ENCODE measurements around the gene MPG. TPM values are rescaled to one million over a fixed set of nuclear protein-coding genes. Genes with fewer than 3 reads are reported as not detected.
"Not testable (repeated sequence)": the region's sequence is repeated elsewhere in the genome, so short reads cannot be mapped to it uniquely, and the experiment has no call there.

The MPG gene
- total RNA-seq, 2 donors from 2014 or later, result 29.9 to 40.2 TPM

- intact Hi-C loops (cut with DNase I), result no loop called here
- DNase-seq (no peak), ATAC-seq (no peak)
These were observed 32.6 kb upstream of the MPG start for GRCh38 chr16:45454-45853.

DNA sequence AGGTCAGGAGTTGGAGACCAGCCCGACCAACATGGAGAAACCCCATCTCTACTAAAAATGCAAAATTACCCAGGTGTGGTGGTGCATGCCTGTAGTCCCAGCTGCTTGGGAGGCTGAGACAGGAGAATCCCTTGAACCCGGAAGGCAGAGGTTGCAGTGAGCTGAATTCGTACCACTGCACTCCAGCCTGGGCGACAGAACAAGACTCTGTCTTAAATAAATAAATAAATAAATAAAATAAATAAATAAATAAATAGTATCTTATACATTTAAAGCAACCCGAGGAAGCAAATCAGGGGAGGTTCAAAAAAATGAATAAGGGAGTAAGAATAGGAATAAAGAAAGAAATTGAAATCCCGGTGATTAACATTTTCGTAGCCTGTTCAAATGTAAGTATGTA lies 31.5 kb upstream of the MPG start:
- intact Hi-C loops (cut with DNase I); ATAC-seq; DNase-seq: not testable (repeated sequence)

DNA sequence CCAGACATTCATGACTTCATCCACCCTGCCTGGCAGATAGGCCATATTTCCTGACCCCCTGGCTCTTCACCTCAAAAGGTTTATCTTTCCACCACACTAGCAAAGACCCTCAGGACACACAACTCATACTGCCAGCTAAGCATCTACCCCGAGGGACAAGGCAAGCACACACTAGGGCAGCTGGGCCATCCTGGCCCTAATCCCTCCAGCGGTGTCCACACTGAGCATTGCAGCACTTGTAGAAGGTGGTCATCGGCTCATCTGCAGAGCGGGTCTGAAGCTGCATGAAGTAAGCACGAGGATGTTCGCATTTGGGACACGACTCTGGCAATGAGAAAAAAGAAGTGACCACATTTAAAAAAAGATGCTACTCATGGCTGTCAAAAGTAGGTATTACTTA lies 30.8 kb upstream of the MPG start:
- ATAC-seq, result no peak
- intact Hi-C loops (cut with DNase I), result no loop called here

DNA sequence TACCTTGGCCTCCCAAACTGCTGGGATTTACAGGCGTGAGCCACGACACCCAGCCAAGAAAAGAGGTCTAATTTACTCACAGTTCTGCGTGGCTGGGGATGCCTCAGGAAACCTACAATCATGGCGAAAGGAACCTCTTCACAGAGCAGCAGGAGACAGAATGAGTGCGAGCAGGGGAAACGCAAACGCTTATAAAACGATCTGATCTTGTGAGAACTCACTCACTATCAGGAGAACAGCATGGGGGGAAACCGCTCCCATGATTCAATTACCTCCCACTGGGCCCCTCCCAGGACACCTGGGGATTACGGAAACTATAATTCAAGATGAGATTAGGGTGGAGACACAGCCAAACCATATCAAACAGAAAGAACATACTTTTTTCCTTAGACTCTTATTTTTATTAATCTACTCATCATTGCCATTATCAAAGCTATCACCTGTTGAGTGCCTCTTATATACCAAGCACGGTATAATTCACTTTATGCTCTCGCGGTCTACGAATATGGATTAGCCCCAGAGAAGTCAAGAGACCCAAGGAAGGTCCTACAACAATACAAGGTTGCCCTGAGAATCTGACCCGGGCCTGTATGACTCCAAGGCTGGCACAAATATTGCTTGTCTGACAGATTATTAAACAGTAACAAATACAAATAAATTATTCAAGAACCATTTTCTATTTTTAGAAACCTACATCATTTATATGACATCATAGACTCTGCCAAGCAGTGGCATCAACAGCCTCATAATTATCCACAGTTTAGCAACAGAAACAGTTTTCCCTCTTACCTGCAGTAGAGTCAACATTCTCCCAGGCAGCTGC lies 27.0 kb upstream of the MPG start:
- intact Hi-C loops (cut with DNase I), result no loop called here
- no peak for ATAC-seq

More for the DNA sequence above, 30.8 kb upstream of the MPG start:
- DNase-seq, result no peak

GRCh38 chr16:53346-54236 lies 24.4 kb upstream of the MPG start, which contains the start of the genes POLR3K and SNRNP25:
TSS of gene POLR3K (minus strand) at chr16:53608. CDS start at chr16:53586, 22 bp downstream.
TSS of gene SNRNP25 (plus strand) at chr16:53828. CDS start at chr16:54017, 189 bp downstream.
- DNase-seq, result peak; percentile 100
- peak; percentile 96 to 98 for ATAC-seq

More for the DNA sequence above, 27.0 kb upstream of the MPG start:
- no peak for DNase-seq

GRCh38 chr16:54237-54581 lies 23.8 kb upstream of the MPG start:
- no peak for DNase-seq
- intact Hi-C loops (cut with DNase I), result no loop called here
- ATAC-seq, result no peak

More at GRCh38 chr16:53346-54236, 24.4 kb upstream of the MPG start, which contains the start of the genes POLR3K and SNRNP25:
- intact Hi-C loops (cut with DNase I), result no loop called here

GRCh38 chr16:55571-56136 lies 22.4 kb upstream of the MPG start:
- intact Hi-C loops (cut with DNase I), result no loop called here
- DNase-seq (peak; percentile 20), ATAC-seq (no peak)

- ATAC-seq, result no peak
- DNase-seq, result no peak
- intact Hi-C loops (cut with DNase I), result no loop called here
These were observed 21.6 kb upstream of the MPG start for GRCh38 chr16:56231-56927.

DNA sequence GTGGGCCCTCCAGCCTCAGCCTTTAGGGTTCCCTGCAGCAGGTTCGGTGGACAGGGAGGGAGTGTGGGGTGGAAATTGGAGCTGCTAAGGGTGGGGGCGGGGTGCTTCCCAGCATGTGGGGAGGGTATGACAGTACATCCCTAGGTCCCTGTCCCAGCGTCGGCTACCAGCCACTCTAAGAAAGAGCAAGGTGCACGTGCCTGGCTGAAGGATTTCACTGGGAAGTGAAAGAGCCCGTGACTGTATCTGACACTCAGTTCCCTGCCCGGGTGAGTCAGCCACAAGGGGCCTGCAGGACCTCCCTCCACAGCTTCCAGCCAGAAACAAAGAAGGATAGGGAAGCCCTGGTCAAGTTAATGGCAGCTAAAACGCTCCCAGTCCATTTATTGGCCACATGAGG lies 20.3 kb upstream of the MPG start:
- DNase-seq (peak; percentile 23), ATAC-seq (no peak)
- intact Hi-C loops (cut with DNase I), result no loop called here

DNA sequence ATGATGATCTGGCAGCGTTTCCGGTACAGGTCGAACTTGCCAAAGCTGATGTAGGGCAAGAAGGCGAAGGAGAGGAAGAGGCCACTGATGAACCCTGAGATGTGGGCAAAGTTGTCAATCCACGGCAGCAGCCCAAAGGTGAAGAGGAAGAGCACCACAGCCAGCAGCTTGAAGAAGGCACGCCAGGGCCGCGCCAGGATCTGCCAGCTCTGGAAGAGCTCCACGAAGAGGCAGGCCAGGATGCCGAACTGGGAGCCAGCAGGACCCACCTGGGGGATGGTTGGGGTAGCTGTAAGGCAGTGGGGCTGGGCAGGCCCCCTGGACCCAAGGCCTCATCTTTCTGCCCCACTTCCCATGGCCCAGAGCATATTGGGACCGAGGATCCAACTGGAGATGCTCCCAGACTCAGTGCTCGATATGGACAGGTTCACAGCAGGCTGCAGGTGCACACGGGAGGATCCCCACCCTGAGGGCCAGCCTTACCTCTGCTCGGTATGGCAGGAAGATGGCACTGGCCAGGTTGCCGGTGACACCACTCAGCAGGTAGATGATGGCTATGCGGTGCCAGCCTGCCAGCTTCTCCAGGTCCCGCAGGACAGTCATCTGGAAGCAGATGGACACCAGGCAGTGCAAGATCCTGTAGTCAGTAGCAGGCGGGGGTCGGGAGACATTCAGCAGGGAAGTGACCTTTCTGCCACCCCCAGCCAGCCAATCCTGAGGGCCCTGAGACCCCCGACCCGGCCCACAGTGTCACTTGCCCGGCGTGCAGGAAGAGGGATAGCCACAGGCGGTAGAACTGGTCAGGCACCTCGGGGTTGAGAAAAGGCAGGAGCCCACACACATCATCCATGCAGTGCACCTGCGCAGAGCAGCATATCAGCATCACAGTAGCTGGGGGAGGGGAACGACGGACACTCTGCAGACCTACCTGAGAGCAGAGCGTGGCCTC lies 19.3 kb upstream of the MPG start:
- intact Hi-C loops (cut with DNase I), result no loop called here
- peak; percentile 21 for DNase-seq
- ATAC-seq, result no peak

DNA sequence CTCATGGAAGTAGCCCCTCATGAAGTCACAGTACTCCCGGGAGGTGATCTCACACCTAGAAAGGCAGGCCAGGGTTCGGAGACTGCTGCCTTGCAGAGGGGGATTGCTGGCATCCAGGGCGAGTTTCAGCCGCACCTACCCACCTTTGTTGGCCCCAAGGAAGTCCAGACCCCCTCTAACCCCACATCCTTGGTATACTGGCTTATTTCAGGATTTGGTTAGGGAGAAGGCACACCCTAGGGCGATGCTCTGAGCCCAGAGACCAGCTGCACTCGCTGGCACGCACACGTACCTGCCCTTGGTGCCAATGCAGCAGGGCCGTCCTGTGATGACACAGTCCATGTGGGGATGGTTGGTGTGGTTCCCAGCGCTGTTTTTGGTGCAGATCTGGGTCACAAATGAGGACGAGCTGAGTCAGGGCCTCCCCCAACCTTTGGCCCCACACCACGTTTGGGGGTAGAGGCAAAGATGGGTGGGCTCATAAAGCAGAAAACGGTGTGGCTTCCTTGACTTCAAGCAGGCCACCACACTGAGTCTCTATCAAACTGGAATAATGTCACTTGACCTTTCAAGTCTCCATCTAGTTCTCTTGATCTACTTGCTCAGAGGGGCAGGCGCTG lies 18.5 kb upstream of the MPG start:
- intact Hi-C loops (cut with DNase I), result no loop called here
- DNase-seq (peak; percentile 12), ATAC-seq (no peak)

DNA sequence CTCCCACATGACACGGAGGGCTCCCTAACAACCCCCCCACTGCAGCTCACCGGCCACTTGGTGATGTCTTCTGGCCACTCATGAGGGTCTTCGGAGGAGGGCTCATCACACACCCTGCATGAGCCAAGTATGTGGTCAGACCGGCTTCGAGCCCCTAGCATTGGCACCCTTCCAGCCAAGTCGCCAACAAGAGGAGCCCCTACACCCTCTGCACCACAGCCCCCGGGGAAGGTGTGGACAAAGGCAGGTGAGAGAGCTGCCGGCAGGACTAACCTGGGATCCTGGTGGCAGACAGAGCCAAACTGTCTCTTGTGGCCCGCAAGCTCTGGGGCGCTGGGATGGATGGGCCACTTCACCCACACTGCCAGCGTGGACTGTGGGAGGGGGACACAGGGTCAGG lies 17.9 kb upstream of the MPG start:
- intact Hi-C loops (cut with DNase I), result no loop called here
- DNase-seq (peak; percentile 21), ATAC-seq (no peak)

DNA sequence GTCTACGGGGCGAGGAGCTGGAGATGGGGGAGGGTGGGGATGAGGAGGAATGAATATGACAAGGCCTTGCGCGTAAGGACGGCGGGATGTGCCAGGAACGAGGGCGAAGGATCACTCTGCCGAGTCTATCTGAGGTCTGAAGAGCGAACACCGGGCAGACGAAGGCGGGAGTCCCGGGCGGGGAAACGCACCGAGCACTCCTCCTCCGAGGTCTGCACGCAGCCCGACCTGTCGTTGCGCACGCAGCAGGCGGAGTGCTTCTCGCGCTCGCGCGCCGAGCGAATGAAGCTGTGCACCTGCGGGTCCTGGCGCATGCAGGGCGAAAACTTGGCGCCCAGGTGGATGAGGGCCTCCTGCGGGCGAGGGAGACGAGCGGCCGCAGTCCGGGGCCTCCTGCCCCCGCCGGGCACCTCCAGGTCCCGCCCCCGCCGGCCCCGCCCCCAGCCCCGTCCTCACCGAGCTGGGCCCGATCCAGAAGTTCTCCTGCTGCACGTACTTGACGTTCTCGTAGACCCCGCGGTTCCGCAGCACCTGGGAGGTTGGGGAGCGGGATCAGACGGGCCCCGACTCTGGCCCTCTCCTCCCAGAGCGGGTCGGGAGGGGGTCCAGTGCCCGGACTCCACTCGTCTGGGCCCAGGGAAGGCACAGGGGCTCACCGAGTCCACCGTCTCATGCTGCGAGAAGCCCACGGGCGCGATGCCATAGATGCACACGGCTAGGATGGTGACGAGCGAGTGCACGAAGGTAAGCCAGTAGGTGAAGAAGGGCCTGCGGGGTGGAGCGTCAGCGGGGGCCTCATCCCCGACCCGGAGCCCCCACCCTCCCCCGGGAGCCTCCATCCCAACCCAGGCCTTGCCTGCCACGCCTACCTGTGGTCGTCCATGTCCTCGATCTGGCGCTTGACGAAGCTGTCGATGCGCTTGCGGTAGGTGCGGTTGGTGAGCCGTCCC lies 16.8 kb upstream of the MPG start:
- ATAC-seq (no peak), DNase-seq (peak; percentile 31)
- intact Hi-C loops (cut with DNase I), result no loop called here

GRCh38 chr16:61879-62281 lies 16.1 kb upstream of the MPG start:
- intact Hi-C loops (cut with DNase I), result no loop called here

DNA sequence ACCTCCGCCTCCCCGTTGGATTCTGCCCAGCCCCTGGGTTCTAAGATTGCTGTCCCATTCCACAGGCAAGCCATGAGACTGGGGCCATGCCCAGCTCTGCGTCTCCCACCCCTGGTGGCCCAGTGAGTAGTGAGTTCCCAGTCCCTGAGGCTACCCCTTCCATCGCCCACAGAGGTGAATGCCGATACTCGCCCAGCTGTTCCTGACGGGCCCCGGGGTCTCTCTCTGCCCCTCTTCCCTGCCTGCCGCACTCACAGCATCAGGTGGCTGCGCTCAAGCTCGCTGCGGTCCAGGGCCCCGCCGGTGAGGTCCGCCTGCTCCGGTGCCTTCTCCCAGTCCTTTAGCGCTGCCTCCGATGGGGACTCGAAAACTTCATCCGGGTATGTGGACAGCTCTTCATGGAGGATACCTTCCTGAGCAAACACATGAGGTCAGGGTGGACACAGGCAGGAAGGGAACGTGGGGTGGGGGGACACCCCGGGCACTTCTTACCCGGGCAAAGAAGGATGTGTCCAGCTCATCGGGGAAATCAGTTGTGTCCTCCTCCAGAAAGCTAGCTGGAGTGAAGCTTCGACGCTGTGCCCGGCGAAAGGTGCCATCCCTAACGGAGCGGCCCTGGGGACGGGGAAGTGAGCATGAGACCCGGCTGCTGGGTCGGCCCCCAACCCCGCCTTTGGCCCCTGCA lies 15.6 kb upstream of the MPG start:
- DNase-seq (peak; percentile 18), ATAC-seq (no peak)
- intact Hi-C loops (cut with DNase I), result no loop called here

More at GRCh38 chr16:61879-62281, 16.1 kb upstream of the MPG start:
- no peak for DNase-seq
- no peak for ATAC-seq

- ATAC-seq (no peak), DNase-seq (peak; percentile 16)
- intact Hi-C loops (cut with DNase I), result no loop called here
These were observed 15.0 kb upstream of the MPG start for GRCh38 chr16:62968-63391.
